SU-DHL-6 (cell line): ENCODE results near the gene TNIK.

Source experiments
- H2AFZ ChIP-seq: fragments of 200-600 bp; sonication (generic); 2 replicates; pipeline ENCODE4 v1.6.1; 2014; ENCODE audit warnings: low read depth, mild to moderate bottlenecking, moderate library complexity, mixed read lengths, antibody characterized with exemption, low read length; ENCODE audit not compliant: severe bottlenecking
- H3F3A ChIP-seq: fragments of 200-600 bp; shearing (Covaris generic); 2 replicates; pipeline ENCODE4 v1.6.0; 2016; ENCODE audit warnings: antibody characterized with exemption, mild to moderate bottlenecking; ENCODE audit not compliant: insufficient read depth
- H3K27ac ChIP-seq: fragments of 200-600 bp; sonication (generic); 2 replicates; pipeline ENCODE4 v1.5.1; 2016; ENCODE audit warnings: low read depth, mild to moderate bottlenecking, low read length, moderate library complexity, mixed read lengths
- H3K27me3 ChIP-seq: fragments of 200-600 bp; sonication (generic), shearing (Covaris generic); 2 replicates; pipeline ENCODE4 v1.6.0; 2014; ENCODE audit warnings: mild to moderate bottlenecking, low read length
- H3K36me3 ChIP-seq: fragments of 200-600 bp; sonication (generic); 2 replicates; pipeline ENCODE4 v1.6.1; 2014; ENCODE audit warnings: mild to moderate bottlenecking, low read length, mixed read lengths
- H3K4me2 ChIP-seq: fragments of 300-600, 200-600 bp; shearing (Covaris generic), sonication (generic); 2 replicates; pipeline ENCODE4 v1.6.0; 2014; ENCODE audit warnings: low read length, low read depth, mild to moderate bottlenecking; ENCODE audit not compliant: poor library complexity, severe bottlenecking
- H3K4me3 ChIP-seq: fragments of 200-600 bp; sonication (generic); 2 replicates; pipeline ENCODE4 v1.5.1; 2014; ENCODE audit warnings: antibody characterized with exemption, low read length, mild to moderate bottlenecking, mixed read lengths; ENCODE audit not compliant: insufficient read depth, poor library complexity, severe bottlenecking
- H3K79me2 ChIP-seq: fragments of 200-600 bp; sonication (generic); 2 replicates; pipeline ENCODE4 v1.6.1; 2014; ENCODE audit warnings: mild to moderate bottlenecking, low read length, moderate library complexity; ENCODE audit not compliant: insufficient read depth
- H3K9ac ChIP-seq: fragments of 200-600 bp; sonication (generic); 2 replicates; pipeline ENCODE4 v1.7.0; 2014; ENCODE audit warnings: mild to moderate bottlenecking, low read length
- H3K9me2 ChIP-seq: fragments of 200-600 bp; sonication (generic); replicated peaks from 2 replicates; pipeline ENCODE4 v1.6.1; 2014; ENCODE audit warnings: low read length; ENCODE audit not compliant: insufficient read depth
- H3K9me3 ChIP-seq: fragments of 200-600 bp; sonication (generic); 2 replicates; pipeline ENCODE4 v1.6.1; 2014; ENCODE audit warnings: low read length, mixed read lengths; ENCODE audit not compliant: insufficient read depth
- H4K20me1 ChIP-seq: fragments of 200-600 bp; sonication (generic); 2 replicates; pipeline ENCODE4 v1.6.1; 2014; ENCODE audit warnings: low read depth, mild to moderate bottlenecking, antibody characterized with exemption, low read length, moderate library complexity, mixed read lengths
- CTCF ChIP-seq: fragments of 200-600 bp; sonication (generic); IDR thresholded peaks from one replicate; pipeline ENCODE4 v1.5.1; 2017; ENCODE audit warnings: antibody characterized with exemption, mild to moderate bottlenecking, low read length, moderate library complexity; ENCODE audit not compliant: insufficient read depth, poor library complexity, severe bottlenecking
- EZH2phosphoT487 ChIP-seq: fragments of 200-600 bp; sonication (generic), shearing (Covaris generic); conservative IDR thresholded peaks from 2 replicates; pipeline ENCODE4 v1.6.1; 2018; ENCODE audit warnings: mild to moderate bottlenecking, antibody characterized with exemption, low read length, moderate library complexity, mixed read lengths

The TNIK gene

GRCh38 chr3:171059978-171060377 lies 400.2 kb downstream of the TNIK start:
- Histone ChIP-seq H3F3A (no peaks in the 10 kb centered on the region), H3K27me3 (no peaks in the 10 kb centered on the region), H3K9ac (no peak overlapping the region), H2AFZ (no peak overlapping the region), H3K36me3 (no peaks in the 10 kb centered on the region), H4K20me1 (no peaks in the 10 kb centered on the region), H3K4me2 (no peak overlapping the region), H3K79me2 (no peaks in the 10 kb centered on the region), H3K9me2 (no peaks in the 10 kb centered on the region), H3K4me3 (no peak overlapping the region), H3K27ac (no peak overlapping the region), H3K9me3 (no peaks in the 10 kb centered on the region)
- no peak for TF ChIP-seq EZH2phosphoT487
- no peak for TF ChIP-seq CTCF

GRCh38 chr3:171058873-171059603 lies 401.2 kb downstream of the TNIK start:
- Histone ChIP-seq H2AFZ (no peak overlapping the region), H3K4me2 (no peak overlapping the region), H3K9me3 (no peaks in the 10 kb centered on the region), H3K27ac (no peak overlapping the region), H4K20me1 (no peaks in the 10 kb centered on the region), H3K79me2 (no peaks in the 10 kb centered on the region), H3K27me3 (no peaks in the 10 kb centered on the region), H3K9me2 (no peaks in the 10 kb centered on the region), H3K9ac (no peak overlapping the region), H3K36me3 (no peaks in the 10 kb centered on the region), H3F3A (no peaks in the 10 kb centered on the region), H3K4me3 (no peak overlapping the region)
- TF ChIP-seq EZH2phosphoT487 = no peak
- TF ChIP-seq CTCF = no peak

GRCh38 chr3:171058058-171058457 lies 402.1 kb downstream of the TNIK start:
- Histone ChIP-seq H3K9me3 (no peaks in the 10 kb centered on the region), H3K4me2 (no peak overlapping the region), H4K20me1 (no peaks in the 10 kb centered on the region), H3K27me3 (no peaks in the 10 kb centered on the region), H3K4me3 (no peak overlapping the region), H3K9ac (no peak overlapping the region), H3F3A (no peaks in the 10 kb centered on the region), H3K36me3 (no peaks in the 10 kb centered on the region), H3K9me2 (no peaks in the 10 kb centered on the region), H3K27ac (no peak overlapping the region), H2AFZ (no peak overlapping the region), H3K79me2 (no peaks in the 10 kb centered on the region)
- TF ChIP-seq CTCF = no peak
- TF ChIP-seq EZH2phosphoT487 = no peak
